NCI-H2196 (cell line): Measurements from ENCODE around the gene TBATA.
A peak's percentile ranks its signal among the peaks of the same experiment; 100 is the strongest.

Experiments used
- DNase-seq: peaks from one replicate; lab custom pipeline; 2025; ENCODE audit not compliant: unreplicated experiment; lab: John Stamatoyannopoulos, UW

The TBATA gene, protein sequence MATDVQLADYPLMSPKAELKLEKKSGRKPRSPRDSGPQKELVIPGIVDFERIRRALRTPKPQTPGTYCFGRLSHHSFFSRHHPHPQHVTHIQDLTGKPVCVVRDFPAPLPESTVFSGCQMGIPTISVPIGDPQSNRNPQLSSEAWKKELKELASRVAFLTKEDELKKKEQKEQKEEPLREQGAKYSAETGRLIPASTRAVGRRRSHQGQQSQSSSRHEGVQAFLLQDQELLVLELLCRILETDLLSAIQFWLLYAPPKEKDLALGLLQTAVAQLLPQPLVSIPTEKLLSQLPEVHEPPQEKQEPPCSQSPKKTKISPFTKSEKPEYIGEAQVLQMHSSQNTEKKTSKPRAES

GRCh38 chr10:70785190-70785589 lies at the start of gene TBATA:
Gene TBATA, minus strand, starts transcription at chr10:70785377. Its CDS starts 1,998 bp downstream, at chr10:70783379.
- DNase-seq: no peak

DNA sequence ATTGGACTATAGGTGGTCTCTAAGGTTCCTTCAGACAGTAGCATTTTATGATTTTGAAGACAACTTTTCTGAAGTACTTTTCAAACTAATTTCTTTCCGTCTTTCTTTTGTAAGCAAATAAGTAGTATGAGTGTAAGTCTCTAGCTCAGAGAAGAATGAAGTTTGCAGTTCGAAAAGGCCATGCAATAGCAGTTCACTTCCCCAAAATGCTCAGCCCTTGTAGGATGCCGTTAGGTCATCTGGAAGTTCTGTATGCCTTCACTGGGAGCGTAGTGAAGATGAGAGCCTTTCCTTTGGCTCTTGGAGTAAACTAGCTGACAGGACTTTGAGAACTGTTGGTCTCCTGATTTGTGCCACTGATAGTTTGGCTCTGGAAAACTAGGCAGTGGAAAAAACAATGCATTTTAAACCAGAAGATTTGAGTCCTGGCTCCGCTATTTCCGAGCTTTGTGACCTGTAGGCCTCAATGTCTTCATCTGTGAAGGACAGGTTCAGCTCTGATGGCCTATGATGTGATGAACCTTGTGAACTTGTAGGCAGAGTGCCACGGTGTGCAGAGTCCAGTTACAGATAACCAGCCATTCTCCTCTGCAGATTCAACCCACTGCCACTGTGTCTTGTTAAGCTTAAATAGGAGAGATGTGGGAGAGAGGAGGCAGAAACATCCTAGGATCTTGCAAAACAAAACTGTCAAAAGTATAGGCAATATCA lies 49.4 kb upstream of the TBATA start:
- no peak for DNase-seq

DNA sequence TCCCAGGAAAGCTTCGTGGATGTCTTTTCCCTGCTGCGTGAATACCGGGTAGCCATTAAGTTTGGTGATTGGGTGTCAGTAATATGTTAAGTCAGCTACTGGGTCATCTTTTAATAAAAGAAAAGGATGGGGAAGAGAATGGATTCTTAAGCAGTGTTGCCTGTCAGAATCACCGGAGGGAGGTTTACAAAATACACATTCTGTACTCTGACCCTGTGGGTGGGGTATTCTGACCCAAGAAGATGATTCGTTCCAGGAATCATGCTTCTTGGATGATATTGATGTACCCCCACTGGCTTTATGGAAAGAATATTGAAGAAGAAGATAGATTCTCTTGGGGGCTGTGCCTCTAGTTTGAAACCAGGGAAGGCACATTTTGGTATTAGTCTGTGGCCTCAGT lies 48.8 kb upstream of the TBATA start:
- no peak for DNase-seq

DNA sequence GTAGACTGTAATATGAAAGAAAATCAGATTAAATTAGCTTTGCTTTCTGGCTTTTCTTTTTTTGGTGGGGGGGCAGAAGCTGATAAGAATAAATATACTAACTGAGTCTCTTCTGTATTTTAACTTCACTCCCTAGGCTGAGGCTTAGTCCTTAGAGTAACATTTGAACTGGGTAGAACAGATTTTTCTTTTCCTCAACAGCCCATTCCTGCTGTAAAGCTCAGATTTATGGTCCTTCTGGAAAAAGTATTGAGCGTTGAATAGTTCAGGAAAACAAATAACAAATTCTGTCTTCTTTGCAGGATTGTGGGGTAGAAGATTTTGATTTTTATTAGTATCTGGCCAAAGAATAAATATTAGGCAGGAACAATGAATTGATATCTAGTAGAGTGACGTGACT lies 48.4 kb upstream of the TBATA start:
- DNase-seq: no peak

DNA sequence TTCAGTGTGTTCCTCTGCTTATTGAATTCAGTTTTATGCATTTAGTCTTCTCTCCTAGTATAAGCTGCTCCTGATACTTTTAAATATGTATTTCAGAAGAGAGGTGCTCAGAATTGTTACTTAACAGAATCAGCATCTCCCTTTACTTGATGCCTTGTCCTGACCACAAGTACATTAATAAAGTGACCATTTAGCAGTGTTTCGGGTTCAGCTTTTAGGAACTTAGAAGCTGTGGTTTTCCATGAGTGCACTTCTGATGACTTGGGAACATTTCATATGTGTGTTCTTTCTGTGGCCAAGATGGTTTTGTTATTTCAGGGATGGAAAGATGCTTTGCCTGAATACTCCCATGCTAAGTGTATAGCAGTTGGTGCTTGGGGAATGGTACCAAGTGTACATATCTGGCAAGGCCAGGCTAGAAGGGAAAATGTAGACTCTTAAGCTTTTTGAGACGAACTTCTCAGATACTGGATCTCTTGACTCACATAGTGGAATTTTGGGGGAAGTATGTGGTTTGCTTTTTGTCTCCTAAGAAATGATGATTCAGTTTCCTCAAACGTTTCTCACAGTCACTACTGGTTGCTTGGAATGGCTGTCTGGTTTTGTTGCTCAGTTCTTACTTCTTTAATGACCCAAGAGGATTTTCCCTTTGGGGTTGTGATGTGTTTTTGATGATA lies 47.8 kb upstream of the TBATA start:
- DNase-seq: no peak

GRCh38 chr10:70832221-70832620 lies 47.0 kb upstream of the TBATA start:
- DNase-seq: no peak

GRCh38 chr10:70830164-70830563 lies 45.0 kb upstream of the TBATA start:
- DNase-seq: no peak

DNA sequence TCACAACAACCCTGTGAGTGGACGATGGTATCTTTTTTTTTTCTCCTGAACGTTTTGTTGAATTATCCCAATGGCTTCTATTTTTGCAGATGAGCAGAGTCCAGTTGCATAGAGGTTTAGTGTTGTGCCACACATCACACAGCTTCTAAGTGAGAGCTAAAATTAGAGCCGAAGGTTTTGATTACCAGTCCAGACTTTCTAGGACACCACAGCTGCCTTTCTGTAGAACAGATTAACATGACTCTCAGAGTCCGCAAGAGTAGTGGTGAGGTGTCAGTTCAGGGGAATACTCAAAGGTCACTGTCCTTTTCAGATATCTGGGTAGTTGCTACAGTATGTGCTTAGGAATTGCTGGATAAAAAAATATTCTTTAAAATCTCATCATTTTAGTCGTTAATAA lies 44.4 kb upstream of the TBATA start:
- no peak for DNase-seq

DNA sequence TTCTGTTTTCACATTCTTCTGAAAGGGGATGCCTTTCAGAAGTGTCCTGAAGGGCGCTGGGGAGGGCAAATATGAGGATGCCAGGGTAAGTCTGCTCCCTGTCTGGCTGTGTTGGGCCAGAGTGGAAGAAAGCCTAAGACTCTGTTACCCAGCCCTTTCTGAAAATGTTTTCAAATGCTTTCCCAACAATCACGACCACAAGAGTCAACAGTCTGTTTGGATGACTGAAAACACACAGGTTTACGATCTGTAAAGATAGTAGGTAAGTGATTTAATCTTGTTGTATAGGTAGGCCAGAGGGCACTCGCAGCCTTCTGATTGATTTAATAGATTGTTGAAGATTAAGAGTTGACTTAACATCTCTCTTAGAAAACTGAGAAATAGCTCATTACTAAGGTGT lies 43.7 kb upstream of the TBATA start:
- DNase-seq: no peak

- no peak for DNase-seq
Observed at GRCh38 chr10:70827086-70827757, 42.0 kb upstream of the TBATA start.

DNA sequence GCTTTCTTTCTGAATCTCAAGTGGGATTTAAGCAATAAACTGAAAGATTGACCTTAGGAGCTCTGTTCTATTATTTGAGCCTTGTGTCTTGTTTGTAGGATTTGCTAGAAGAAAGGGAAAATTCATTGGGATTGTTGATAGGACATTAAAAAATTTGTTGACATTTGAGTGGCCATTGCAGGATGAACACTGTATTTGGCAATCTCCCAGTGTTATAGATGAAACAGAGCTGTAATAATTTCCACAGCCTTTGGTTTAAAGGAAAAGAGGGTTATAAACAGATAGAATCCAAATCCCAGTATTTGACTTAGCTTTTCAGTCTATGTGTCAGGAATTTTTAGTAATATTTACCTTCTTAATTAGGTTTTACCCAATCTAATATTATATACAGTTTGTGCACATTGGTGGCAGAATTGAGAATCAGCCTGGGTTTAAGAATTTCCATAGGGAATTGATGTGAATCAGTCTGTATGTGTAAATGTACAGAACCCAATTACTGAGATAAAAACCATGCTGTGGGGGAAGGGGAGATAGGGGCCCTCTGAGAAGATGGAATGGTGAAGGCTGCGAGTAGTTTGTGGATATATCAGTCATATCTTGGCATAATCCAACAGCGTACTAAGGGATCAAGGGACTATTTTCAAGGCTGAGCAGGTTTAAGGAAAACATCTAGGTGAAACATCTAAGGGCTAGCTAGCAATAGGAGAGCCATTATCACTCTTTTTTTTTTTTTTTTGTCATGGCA lies 37.1 kb upstream of the TBATA start:
- DNase-seq: no peak

- no peak for DNase-seq
Observed at GRCh38 chr10:70820976-70821750, 36.0 kb upstream of the TBATA start.

GRCh38 chr10:70816220-70816894 lies 31.2 kb upstream of the TBATA start:
- peak; percentile 56 for DNase-seq

DNA sequence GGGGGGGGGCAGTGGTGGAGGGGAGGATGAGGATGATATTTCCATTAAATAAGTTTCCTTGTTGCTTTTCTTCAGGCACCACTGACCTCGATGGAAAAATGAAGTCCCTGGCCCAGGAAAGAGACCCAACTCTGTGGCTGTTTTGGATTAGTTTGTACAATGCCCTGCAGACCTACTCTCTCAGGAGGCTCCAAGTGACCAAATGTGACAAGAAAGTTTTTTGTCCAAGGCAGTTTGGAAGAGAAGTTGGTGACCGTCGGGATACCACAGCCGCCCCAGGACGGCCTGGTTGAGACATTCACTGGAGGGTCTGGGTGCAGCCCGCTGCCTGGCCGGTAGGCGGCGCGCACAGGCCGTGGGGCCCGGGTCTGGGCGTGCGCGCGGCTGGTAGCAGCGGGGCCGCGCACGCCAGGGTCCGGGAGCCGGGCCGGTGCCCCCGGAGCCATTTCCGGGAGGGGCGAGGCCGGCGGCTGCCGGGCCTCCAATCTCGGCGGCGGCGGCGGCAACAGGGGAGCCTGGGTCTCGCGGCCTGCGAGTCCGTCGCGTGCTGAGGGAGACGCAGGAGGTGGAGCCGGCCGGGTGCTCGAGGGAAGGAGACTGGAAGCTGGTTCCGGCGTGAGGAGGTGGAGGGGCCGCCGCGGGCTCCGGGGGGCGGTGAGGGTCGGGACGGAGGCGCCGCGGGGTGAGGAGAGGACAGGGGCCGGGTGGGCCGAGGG lies 30.5 kb upstream of the TBATA start, which contains the start of gene SGPL1:
TSS of gene SGPL1 (plus strand) at position 445 of the 716 bp plus-strand sequence. CDS start 906 bp downstream, outside the sequence.
- DNase-seq: peak; percentile 70

- DNase-seq: no peak
Observed at GRCh38 chr10:70814126-70814525, 28.9 kb upstream of the TBATA start.

DNA sequence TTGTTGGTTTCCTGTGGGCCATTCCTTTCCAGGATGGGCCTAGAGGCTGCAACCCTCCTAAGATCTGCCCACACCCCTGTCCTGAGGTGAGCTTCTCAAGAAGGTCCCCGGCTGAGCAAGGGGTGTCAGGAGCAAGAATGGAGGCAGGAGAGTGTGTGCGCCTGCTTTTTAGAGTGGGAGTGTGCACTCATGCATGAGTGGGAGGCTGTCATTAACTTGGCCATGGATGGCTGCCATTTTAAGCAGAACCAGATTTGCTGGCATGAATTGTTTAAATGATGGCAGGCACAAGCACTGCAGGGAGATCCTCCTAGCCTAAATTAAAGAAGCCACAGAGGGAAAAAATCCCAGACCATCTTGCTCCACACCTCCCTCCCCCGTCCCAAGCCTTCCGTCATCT lies 27.6 kb upstream of the TBATA start:
- no peak for DNase-seq

GRCh38 chr10:70811881-70812280 lies 26.7 kb upstream of the TBATA start:
- DNase-seq: no peak

DNA sequence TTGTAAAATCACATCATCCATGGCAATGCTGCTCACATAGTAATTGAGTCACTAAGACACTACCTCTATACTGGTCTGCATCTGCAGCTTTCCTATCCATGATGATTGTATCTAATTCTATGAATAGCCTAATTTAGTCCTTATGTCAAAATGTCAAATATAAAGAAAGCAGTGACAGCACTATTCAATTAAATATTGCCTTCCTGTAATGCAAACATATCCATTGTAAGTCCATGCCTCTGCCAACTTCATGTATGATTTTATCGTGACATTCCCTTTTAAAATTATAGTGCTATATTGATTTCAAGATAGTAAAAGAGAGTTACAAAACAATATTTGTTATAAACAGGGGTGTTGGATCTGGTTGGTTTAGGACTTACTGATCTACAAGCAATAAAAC lies 25.8 kb upstream of the TBATA start:
- DNase-seq: no peak

- no peak for DNase-seq
Observed at GRCh38 chr10:70809726-70810125, 24.5 kb upstream of the TBATA start.
